Common myeloid progenitor, CD34-positive (primary cell): ENCODE data around the gene PBX3.

ENCODE experiments used
- CTCF ChIA-PET: fragments of 350-600 bp; sonication (Branson Sonifier 250); formaldehyde crosslinking; loops from one replicate; lab custom pipeline; 2021; ENCODE audit warnings: antibody characterized with exemption; lab: Charles Lee
- POLR2A ChIA-PET: fragments of 350-600 bp; sonication (Branson Sonifier 250); formaldehyde crosslinking; loops from one replicate; lab custom pipeline; 2021; ENCODE audit warnings: antibody characterized with exemption; lab: Charles Lee
- DNase-seq, 3 donors: peaks; one replicate each; pipeline versions ENCODE4 v3.0.0 to v3.0.0-alpha.2; 2013
- H3K27ac ChIP-seq, 2 experiments: 1 replicate in 1 of 2; 2 replicates in 1 of 2; pipeline ENCODE4 v1.7.0; 2013; ENCODE audit warnings: inconsistent platforms in 2 of 2, low read length in 2 of 2, mild to moderate bottlenecking in 2 of 2, low read depth in 1 of 2, moderate library complexity in 1 of 2; ENCODE audit not compliant: severe bottlenecking in 2 of 2, insufficient read depth in 1 of 2, poor library complexity in 1 of 2
- H3K27me3 ChIP-seq, 5 experiments: replicated peaks in 2 of 5; 1 replicate in 3 of 5; 2 replicates in 2 of 5; pipeline versions ENCODE4 v1.6.1 to v1.7.0; 2013; ENCODE audit warnings: low read length in 4 of 5, mild to moderate bottlenecking in 2 of 5, moderate library complexity in 2 of 5, inconsistent platforms in 1 of 5; ENCODE audit not compliant: insufficient read depth in 5 of 5, control insufficient read depth in 4 of 5
- H3K36me3 ChIP-seq, 4 experiments: 1 replicate in 2 of 4; 2 replicates in 2 of 4; pipeline versions ENCODE4 v1.6.1 to v1.7.0; 2013; ENCODE audit warnings: low read length in 3 of 4, control low read depth in 1 of 4, mild to moderate bottlenecking in 1 of 4; ENCODE audit not compliant: control insufficient read depth in 4 of 4, insufficient read depth in 4 of 4
- H3K4me1 ChIP-seq, 4 experiments: 1 replicate in 3 of 4; 2 replicates in 1 of 4; pipeline versions ENCODE4 v1.6.1 to v1.7.1; 2013; ENCODE audit warnings: low read length in 3 of 4, mild to moderate bottlenecking in 3 of 4, control low read depth in 1 of 4, inconsistent platforms in 1 of 4, moderate library complexity in 1 of 4; ENCODE audit not compliant: control insufficient read depth in 4 of 4, insufficient read depth in 4 of 4; ENCODE audit errors: control extremely low read depth in 1 of 4
- H3K4me3 ChIP-seq, 7 experiments: 1 replicate in 4 of 7; 2 replicates in 3 of 7; pipeline versions ENCODE4 v1.5.1 to v1.7.0; 2013; ENCODE audit warnings: mild to moderate bottlenecking in 7 of 7, low read length in 6 of 7, moderate library complexity in 6 of 7, inconsistent platforms in 2 of 7, low read depth in 2 of 7, control low read depth in 1 of 7; ENCODE audit not compliant: insufficient read depth in 4 of 7, control insufficient read depth in 1 of 7; ENCODE audit errors: extremely low read depth in 1 of 7
- H3K9me3 ChIP-seq, 5 experiments: 1 replicate in 4 of 5; 2 replicates in 1 of 5; pipeline versions ENCODE4 v1.6.1 to v1.7.1; 2013; ENCODE audit warnings: low read length in 4 of 5, mild to moderate bottlenecking in 2 of 5, inconsistent platforms in 1 of 5, low read depth in 1 of 5, moderate library complexity in 1 of 5; ENCODE audit not compliant: control insufficient read depth in 4 of 5, insufficient read depth in 2 of 5; ENCODE audit errors: control extremely low read depth in 1 of 5
- WGBS: methylation state at CpG from one replicate; pipeline ENCODE4 v1.1.5; 2013; ENCODE audit not compliant: insufficient coverage; 5-methylcytosine and 5-hydroxymethylcytosine counted together

PBX3 gene

GRCh38 chr9:125884218-125884595 lies 137.0 kb downstream of the PBX3 start:
- Histone ChIP-seq H3K27me3 (no peaks in the 10 kb centered on the region), H3K4me3 (no peak overlapping the region), H3K36me3 (no peaks in the 10 kb centered on the region), H3K4me1 (peaks cover 0 to 34% (median 11%) of the 10 kb centered on the region in 4 experiments), H3K9me3 (no peaks in the 10 kb centered on the region), H3K27ac (no peak overlapping the region)
- ChIA-PET POLR2A (interaction anchor here (0.8 kb wide), 1 partner anchor 18 kb away, joined by 4 read pairs; no protein-coding TSS in a partner anchor), CTCF (interaction anchor here (0.5 kb wide), 1 partner anchor 51 kb away, joined by 3 read pairs; no protein-coding TSS in a partner anchor)
- no peak for DNase-seq

- POLR2A ChIA-PET, result no interaction called here
- CTCF ChIA-PET, result no interaction called here
- Histone ChIP-seq H3K9me3 (no peaks in the 10 kb centered on the region), H3K27ac (no peak overlapping the region), H3K4me1 (peaks cover 0 to 43% (median 20%) of the 10 kb centered on the region in 4 experiments), H3K36me3 (no peaks in the 10 kb centered on the region), H3K27me3 (no peaks in the 10 kb centered on the region), H3K4me3 (no peak overlapping the region)
- 71% methylated on average over 2 of the region's 5 CpGs for WGBS
- no peak for DNase-seq
Measured at GRCh38 chr9:125885405-125886034, 138.3 kb downstream of the PBX3 start.

GRCh38 chr9:125886365-125886764 lies 139.2 kb downstream of the PBX3 start:
- whole genome bisulfite sequencing, result 88% methylated on average over 1 of the region's 3 CpGs
- POLR2A ChIA-PET, result no interaction called here
- DNase-seq, result no peak
- Histone ChIP-seq H3K9me3 (no peaks in the 10 kb centered on the region), H3K27me3 (no peaks in the 10 kb centered on the region), H3K27ac (no peak overlapping the region), H3K4me1 (peaks cover 0 to 47% (median 20%) of the 10 kb centered on the region in 4 experiments), H3K4me3 (peak overlapping the region in 1 of 7 experiments; percentile 35), H3K36me3 (no peaks in the 10 kb centered on the region)
- CTCF ChIA-PET, result no interaction called here

- Histone ChIP-seq H3K27ac (no peak overlapping the region), H3K27me3 (no peaks in the 10 kb centered on the region), H3K9me3 (no peaks in the 10 kb centered on the region), H3K4me1 (peaks cover 0 to 47% (median 20%) of the 10 kb centered on the region in 4 experiments), H3K36me3 (no peaks in the 10 kb centered on the region), H3K4me3 (no peak overlapping the region)
- peak in 1 of 3 donors; percentile 23 for DNase-seq
- WGBS, result 75% methylated on average over 2 of the region's 2 CpGs
- CTCF ChIA-PET, result interaction anchor here (1.0 to 1.8 kb wide), 2 partner anchors 17 to 30 kb away, joined by 4 to 5 read pairs; no protein-coding TSS in a partner anchor
- POLR2A ChIA-PET, result no interaction called here
Measured at GRCh38 chr9:125887172-125887571, 140.0 kb downstream of the PBX3 start.

- H3K27ac ChIP-seq, result no peak overlapping the region
- peak overlapping the region in 3 of 7 experiments; percentile 35 to 84 (median 36) for H3K4me3 ChIP-seq
- 60% methylated on average over 1 of the region's 7 CpGs for WGBS
- H3K27me3 ChIP-seq, result no peaks in the 10 kb centered on the region
- no peaks in the 10 kb centered on the region for H3K9me3 ChIP-seq
- H3K4me1 ChIP-seq, result peaks cover 0 to 47% (median 20%) of the 10 kb centered on the region in 4 experiments
- DNase-seq, result peak in 1 of 3 donors; percentile 20
- POLR2A ChIA-PET, result no interaction called here
- no peaks in the 10 kb centered on the region for H3K36me3 ChIP-seq
- CTCF ChIA-PET, result interaction anchor here (0.6 to 1.8 kb wide), 4 partner anchors 11 to 684 kb away, joined by 3 to 5 read pairs (median 4); no protein-coding TSS in a partner anchor
Measured at GRCh38 chr9:125888211-125888610, 141.0 kb downstream of the PBX3 start.

GRCh38 chr9:125889112-125889475 lies 141.9 kb downstream of the PBX3 start:
- peak in 2 of 3 donors; percentile 23 to 33 for DNase-seq
- Histone ChIP-seq H3K9me3 (no peaks in the 10 kb centered on the region), H3K27me3 (no peaks in the 10 kb centered on the region), H3K4me1 (peaks cover 0 to 50% (median 20%) of the 10 kb centered on the region in 4 experiments), H3K4me3 (peak overlapping the region; percentile 48 to 87 (median 78)), H3K27ac (peak overlapping the region; percentile 12 to 14), H3K36me3 (no peaks in the 10 kb centered on the region)
- POLR2A ChIA-PET, result no interaction called here
- 0% methylated on average over 12 of the region's 21 CpGs for WGBS
- CTCF ChIA-PET, result interaction anchor here (1.7 kb wide), 1 partner anchor 10 kb away, joined by 4 read pairs; no protein-coding TSS in a partner anchor
